HL-60 (cell line): ENCODE data around the gene AFP.

ENCODE experiments used
- DNase-seq, 2 experiments: peaks; one replicate each; pipeline ENCODE4 v3.0.0-alpha.2; 2010 to 2020; ENCODE audit warnings: low read depth in 1 of 2, low spot score in 1 of 2
- H3K27ac ChIP-seq: fragments of 250-450 bp; sonication (Bioruptor Pico); replicated peaks from 2 replicates; pipeline ENCODE4 v1.5.1; 2020; ENCODE audit warnings: mild to moderate bottlenecking, moderate library complexity
- H3K27me3 ChIP-seq: fragments of 250-450 bp; sonication (Bioruptor Pico); 2 replicates; pipeline ENCODE4 v1.5.1; 2021; ENCODE audit warnings: mild to moderate bottlenecking, moderate library complexity; ENCODE audit not compliant: insufficient read depth, poor library complexity, severe bottlenecking
- H3K4me3 ChIP-seq: replicated peaks from 2 replicates; pipeline ENCODE4 v1.5.1; 2011; ENCODE audit warnings: mild to moderate bottlenecking, control low read depth, low read length; ENCODE audit not compliant: insufficient read depth
- GABPA ChIP-seq: IDR thresholded peaks from 2 replicates; pipeline ENCODE4 v1.6.1; 2012; ENCODE audit warnings: low read depth
- POLR2AphosphoS5 ChIP-seq: IDR thresholded peaks from 2 replicates; pipeline ENCODE4 v1.6.1; 2012; ENCODE audit warnings: low read depth
- SPI1 ChIP-seq: IDR thresholded peaks from 2 replicates; pipeline ENCODE4 v1.6.1; 2012; ENCODE audit warnings: low read depth, mild to moderate bottlenecking, borderline replicate concordance
- TF ChIP-seq, protein P1 (sequence below): IDR thresholded peaks from one replicate; pipeline ENCODE4 v1.5.1; 2011; ENCODE audit warnings: low read length, control low read depth, inconsistent platforms; ENCODE audit not compliant: insufficient read depth
- TF ChIP-seq, protein P2 (sequence below): IDR thresholded peaks from 2 replicates; pipeline ENCODE4 v1.6.1; 2012; ENCODE audit warnings: low read depth; ENCODE audit not compliant: insufficient replicate concordance

Gene AFP

DNA sequence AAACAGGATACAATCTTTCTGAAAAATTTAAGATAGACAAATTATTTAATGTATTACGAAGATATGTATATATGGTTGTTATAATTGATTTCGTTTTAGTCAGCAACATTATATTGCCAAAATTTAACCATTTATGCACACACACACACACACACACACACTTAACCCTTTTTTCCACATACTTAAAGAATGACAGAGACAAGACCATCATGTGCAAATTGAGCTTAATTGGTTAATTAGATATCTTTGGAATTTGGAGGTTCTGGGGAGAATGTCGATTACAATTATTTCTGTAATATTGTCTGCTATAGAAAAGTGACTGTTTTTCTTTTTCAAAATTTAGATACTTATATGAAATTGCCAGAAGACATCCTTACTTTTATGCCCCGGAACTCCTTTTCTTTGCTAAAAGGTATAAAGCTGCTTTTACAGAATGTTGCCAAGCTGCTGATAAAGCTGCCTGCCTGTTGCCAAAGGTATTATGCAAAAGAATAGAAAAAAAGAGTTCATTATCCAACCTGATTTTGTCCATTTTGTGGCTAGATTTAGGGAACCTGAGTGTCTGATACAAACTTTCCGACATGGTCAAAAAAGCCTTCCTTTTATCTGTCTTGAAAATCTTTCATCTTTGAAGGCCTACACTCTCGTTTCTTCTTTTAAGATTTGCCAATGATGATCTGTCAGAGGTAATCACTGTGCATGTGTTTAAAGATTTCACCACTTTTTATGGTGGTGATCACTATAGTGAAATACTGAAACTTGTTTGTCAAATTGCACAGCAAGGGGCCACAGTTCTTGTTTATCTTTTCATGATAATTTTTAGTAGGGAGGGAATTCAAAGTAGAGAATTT lies 26.8 kb upstream of the AFP start:
- TF ChIP-seq, protein P1, sequence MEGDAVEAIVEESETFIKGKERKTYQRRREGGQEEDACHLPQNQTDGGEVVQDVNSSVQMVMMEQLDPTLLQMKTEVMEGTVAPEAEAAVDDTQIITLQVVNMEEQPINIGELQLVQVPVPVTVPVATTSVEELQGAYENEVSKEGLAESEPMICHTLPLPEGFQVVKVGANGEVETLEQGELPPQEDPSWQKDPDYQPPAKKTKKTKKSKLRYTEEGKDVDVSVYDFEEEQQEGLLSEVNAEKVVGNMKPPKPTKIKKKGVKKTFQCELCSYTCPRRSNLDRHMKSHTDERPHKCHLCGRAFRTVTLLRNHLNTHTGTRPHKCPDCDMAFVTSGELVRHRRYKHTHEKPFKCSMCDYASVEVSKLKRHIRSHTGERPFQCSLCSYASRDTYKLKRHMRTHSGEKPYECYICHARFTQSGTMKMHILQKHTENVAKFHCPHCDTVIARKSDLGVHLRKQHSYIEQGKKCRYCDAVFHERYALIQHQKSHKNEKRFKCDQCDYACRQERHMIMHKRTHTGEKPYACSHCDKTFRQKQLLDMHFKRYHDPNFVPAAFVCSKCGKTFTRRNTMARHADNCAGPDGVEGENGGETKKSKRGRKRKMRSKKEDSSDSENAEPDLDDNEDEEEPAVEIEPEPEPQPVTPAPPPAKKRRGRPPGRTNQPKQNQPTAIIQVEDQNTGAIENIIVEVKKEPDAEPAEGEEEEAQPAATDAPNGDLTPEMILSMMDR, result no peak
- TF ChIP-seq, protein P2, sequence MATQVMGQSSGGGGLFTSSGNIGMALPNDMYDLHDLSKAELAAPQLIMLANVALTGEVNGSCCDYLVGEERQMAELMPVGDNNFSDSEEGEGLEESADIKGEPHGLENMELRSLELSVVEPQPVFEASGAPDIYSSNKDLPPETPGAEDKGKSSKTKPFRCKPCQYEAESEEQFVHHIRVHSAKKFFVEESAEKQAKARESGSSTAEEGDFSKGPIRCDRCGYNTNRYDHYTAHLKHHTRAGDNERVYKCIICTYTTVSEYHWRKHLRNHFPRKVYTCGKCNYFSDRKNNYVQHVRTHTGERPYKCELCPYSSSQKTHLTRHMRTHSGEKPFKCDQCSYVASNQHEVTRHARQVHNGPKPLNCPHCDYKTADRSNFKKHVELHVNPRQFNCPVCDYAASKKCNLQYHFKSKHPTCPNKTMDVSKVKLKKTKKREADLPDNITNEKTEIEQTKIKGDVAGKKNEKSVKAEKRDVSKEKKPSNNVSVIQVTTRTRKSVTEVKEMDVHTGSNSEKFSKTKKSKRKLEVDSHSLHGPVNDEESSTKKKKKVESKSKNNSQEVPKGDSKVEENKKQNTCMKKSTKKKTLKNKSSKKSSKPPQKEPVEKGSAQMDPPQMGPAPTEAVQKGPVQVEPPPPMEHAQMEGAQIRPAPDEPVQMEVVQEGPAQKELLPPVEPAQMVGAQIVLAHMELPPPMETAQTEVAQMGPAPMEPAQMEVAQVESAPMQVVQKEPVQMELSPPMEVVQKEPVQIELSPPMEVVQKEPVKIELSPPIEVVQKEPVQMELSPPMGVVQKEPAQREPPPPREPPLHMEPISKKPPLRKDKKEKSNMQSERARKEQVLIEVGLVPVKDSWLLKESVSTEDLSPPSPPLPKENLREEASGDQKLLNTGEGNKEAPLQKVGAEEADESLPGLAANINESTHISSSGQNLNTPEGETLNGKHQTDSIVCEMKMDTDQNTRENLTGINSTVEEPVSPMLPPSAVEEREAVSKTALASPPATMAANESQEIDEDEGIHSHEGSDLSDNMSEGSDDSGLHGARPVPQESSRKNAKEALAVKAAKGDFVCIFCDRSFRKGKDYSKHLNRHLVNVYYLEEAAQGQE, result no peak
- TF ChIP-seq POLR2AphosphoS5 (no peak), GABPA (no peak), SPI1 (no peak)

DNA sequence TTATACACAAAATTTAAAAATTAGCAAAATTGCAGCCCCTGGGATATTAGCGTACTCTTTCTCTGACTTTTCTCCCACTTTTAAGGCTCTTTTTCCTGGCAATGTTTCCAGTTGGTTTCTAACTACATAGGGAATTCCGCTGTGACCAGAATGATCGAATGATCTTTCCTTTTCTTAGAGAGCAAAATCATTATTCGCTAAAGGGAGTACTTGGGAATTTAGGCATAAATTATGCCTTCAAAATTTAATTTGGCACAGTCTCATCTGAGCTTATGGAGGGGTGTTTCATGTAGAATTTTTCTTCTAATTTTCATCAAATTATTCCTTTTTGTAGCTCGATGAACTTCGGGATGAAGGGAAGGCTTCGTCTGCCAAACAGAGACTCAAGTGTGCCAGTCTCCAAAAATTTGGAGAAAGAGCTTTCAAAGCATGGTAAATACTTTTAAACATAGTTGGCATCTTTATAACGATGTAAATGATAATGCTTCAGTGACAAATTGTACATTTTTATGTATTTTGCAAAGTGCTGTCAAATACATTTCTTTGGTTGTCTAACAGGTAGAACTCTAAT lies 26.0 kb upstream of the AFP start:
- TF ChIP-seq SPI1, result no peak
- TF ChIP-seq POLR2AphosphoS5, result no peak
- TF ChIP-seq, protein P2, result no peak
- TF ChIP-seq, protein P1, result no peak
- TF ChIP-seq GABPA, result no peak
- Histone ChIP-seq H3K4me3 (no peak overlapping the region), H3K27ac (no peak overlapping the region), H3K27me3 (peaks cover 2% of the 10 kb centered on the region)
- no peak for DNase-seq

More for the DNA sequence above, 26.8 kb upstream of the AFP start:
- DNase-seq, result no peak
- H3K27ac ChIP-seq, result no peak overlapping the region
- no peak overlapping the region for H3K4me3 ChIP-seq
- H3K27me3 ChIP-seq, result peaks cover 2% of the 10 kb centered on the region

DNA sequence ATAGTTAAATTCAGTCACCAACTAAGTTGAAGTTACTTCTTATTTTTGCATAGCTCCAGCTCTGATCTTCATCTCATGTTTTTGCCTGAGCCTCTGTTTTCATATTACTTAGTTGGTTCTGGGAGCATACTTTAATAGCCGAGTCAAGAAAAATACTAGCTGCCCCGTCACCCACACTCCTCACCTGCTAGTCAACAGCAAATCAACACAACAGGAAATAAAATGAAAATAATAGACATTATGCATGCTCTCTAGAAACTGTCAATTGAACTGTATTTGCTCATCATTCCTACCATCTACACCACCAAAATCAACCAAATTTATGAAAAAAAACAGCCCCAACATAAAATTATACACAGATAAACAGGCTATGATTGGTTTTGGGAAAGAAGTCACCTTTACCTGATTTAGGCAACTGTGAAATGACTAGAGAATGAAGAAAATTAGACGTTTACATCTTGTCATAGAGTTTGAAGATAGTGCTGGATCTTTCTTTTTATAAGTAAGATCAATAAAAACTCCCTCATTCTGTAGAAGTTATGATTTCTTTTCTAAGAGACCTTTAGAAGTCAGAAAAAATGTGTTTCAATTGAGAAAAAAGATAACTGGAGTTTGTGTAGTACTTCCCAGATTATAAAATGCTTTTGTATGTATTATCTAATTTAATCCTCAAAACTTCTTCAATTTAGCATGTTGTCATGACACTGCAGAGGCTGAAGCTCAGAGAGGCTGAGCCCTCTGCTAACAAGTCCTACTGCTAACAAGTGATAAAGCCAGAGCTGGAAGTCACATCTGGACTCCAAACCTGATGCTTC lies 24.9 kb upstream of the AFP start:
- H3K4me3 ChIP-seq, result no peak overlapping the region

More for the DNA sequence above, 24.9 kb upstream of the AFP start:
- DNase-seq, result no peak
- TF ChIP-seq POLR2AphosphoS5 (no peak), SPI1 (no peak), GABPA (no peak)
- TF ChIP-seq, protein P1, result no peak
- TF ChIP-seq, protein P2, result no peak
- Histone ChIP-seq H3K27ac (no peak overlapping the region), H3K27me3 (peaks cover 2% of the 10 kb centered on the region)
